HG02623 (cell line): ENCODE results near the gene KCTD15.

Experiments
- ATAC-seq: cut with Tn5 transposase; IDR thresholded peaks from one replicate; pipeline ENCODE4 v1.9.1; 2021; ENCODE audit warnings: moderate library complexity; ENCODE audit not compliant: unreplicated experiment

Gene KCTD15

GRCh38 chr19:33795370-33796163 is 1.1 kb upstream of the KCTD15 start:
- no peak for ATAC-seq

- no peak for ATAC-seq
These were observed 1.4 kb downstream of the KCTD15 start for GRCh38 chr19:33797802-33798671.

GRCh38 chr19:33798681-33799111 is 2.0 kb downstream of the KCTD15 start:
- no peak for ATAC-seq

GRCh38 chr19:33799476-33799875 is 2.8 kb downstream of the KCTD15 start:
- ATAC-seq, result no peak

GRCh38 chr19:33800012-33800680 is 3.5 kb downstream of the KCTD15 start:
- no peak for ATAC-seq

- ATAC-seq, result no peak
These were observed 4.7 kb downstream of the KCTD15 start for GRCh38 chr19:33801411-33801810.

- no peak for ATAC-seq
These were observed 5.3 kb downstream of the KCTD15 start for GRCh38 chr19:33802001-33802400.

- ATAC-seq, result no peak
These were observed 6.1 kb downstream of the KCTD15 start for GRCh38 chr19:33802801-33803200.

- ATAC-seq, result no peak
These were observed 6.7 kb downstream of the KCTD15 start for GRCh38 chr19:33803383-33803782.

GRCh38 chr19:33804021-33804799 is 7.5 kb downstream of the KCTD15 start:
- ATAC-seq, result no peak

GRCh38 chr19:33805313-33805712 is 8.6 kb downstream of the KCTD15 start:
- ATAC-seq, result no peak

- no peak for ATAC-seq
These were observed 9.3 kb downstream of the KCTD15 start for GRCh38 chr19:33805840-33806433.

- no peak for ATAC-seq
These were observed 9.8 kb downstream of the KCTD15 start for GRCh38 chr19:33806434-33806881.

- ATAC-seq, result no peak
These were observed 11.7 kb downstream of the KCTD15 start for GRCh38 chr19:33808399-33808798.

GRCh38 chr19:33809960-33810359 is 13.3 kb downstream of the KCTD15 start:
- no peak for ATAC-seq

GRCh38 chr19:33810821-33811220 is 14.2 kb downstream of the KCTD15 start:
- ATAC-seq, result no peak

GRCh38 chr19:33811246-33811645 is 14.6 kb downstream of the KCTD15 start:
- no peak for ATAC-seq

- no peak for ATAC-seq
These were observed 15.2 kb downstream of the KCTD15 start for GRCh38 chr19:33811736-33812387.
